Hepatocyte (in vitro differentiated cells): ENCODE results near the gene TCP11. TPM values are rescaled to one million over a fixed set of nuclear protein-coding genes. Genes with fewer than 3 reads are reported as not detected.

Experiments used
- DNase-seq: peaks from one replicate; pipeline ENCODE4 v3.0.0-alpha.2; 2016; ENCODE audit warnings: low spot score
- H2AFZ ChIP-seq: fragments of 200-600 bp; sonication (generic); 2 replicates; pipeline ENCODE4 v1.6.0; 2016; ENCODE audit warnings: antibody characterized with exemption, mild to moderate bottlenecking
- H3K27ac ChIP-seq: fragments of 200-600 bp; sonication (generic); 2 replicates; pipeline ENCODE4 v1.5.1; 2016; ENCODE audit warnings: mild to moderate bottlenecking
- H3K27me3 ChIP-seq: fragments of 200-600 bp; sonication (generic); 2 replicates; pipeline ENCODE4 v1.6.1; 2016
- H3K36me3 ChIP-seq: fragments of 200-600 bp; sonication (generic); replicated peaks from 2 replicates; pipeline ENCODE4 v1.5.1; 2016; ENCODE audit warnings: low read depth; ENCODE audit not compliant: insufficient read depth
- H3K4me1 ChIP-seq: fragments of 200-600 bp; sonication (generic); 2 replicates; pipeline ENCODE4 v1.5.1; 2016; ENCODE audit warnings: mild to moderate bottlenecking, moderate library complexity; ENCODE audit not compliant: insufficient read depth
- H3K4me2 ChIP-seq: fragments of 200-600 bp; sonication (generic); 2 replicates; pipeline ENCODE4 v1.6.0; 2016
- H3K4me3 ChIP-seq: fragments of 200-600 bp; sonication (generic); 2 replicates; pipeline ENCODE4 v1.5.1; 2016; ENCODE audit warnings: mild to moderate bottlenecking
- H3K79me2 ChIP-seq: fragments of 200-600 bp; sonication (generic); 2 replicates; pipeline ENCODE4 v1.6.0; 2017; ENCODE audit warnings: mild to moderate bottlenecking
- H3K9me2 ChIP-seq: fragments of 200-600 bp; sonication (generic); replicated peaks from 2 replicates; pipeline ENCODE4 v1.6.0; 2017; ENCODE audit warnings: mild to moderate bottlenecking; ENCODE audit not compliant: insufficient read depth
- H3K9me3 ChIP-seq: fragments of 200-600 bp; sonication (generic); 2 replicates; pipeline ENCODE4 v1.5.1; 2016; ENCODE audit warnings: low read depth, mild to moderate bottlenecking
- H4K20me1 ChIP-seq: fragments of 200-600 bp; sonication (generic); 2 replicates; pipeline ENCODE4 v1.6.0; 2016; ENCODE audit warnings: mild to moderate bottlenecking; ENCODE audit not compliant: insufficient read depth, poor library complexity, severe bottlenecking
- CTCF ChIP-seq: fragments of 200-600 bp; sonication (generic); IDR thresholded peaks from 2 replicates; pipeline ENCODE4 v1.5.1; 2016; ENCODE audit warnings: antibody characterized with exemption, mild to moderate bottlenecking; ENCODE audit not compliant: poor library complexity
- EZH2 ChIP-seq: fragments of 200-600 bp; sonication (generic); IDR thresholded peaks from 2 replicates; pipeline ENCODE4 v1.6.1; 2016; ENCODE audit warnings: antibody characterized with exemption, mild to moderate bottlenecking, borderline replicate concordance
- EZH2phosphoT487 ChIP-seq: fragments of 200-600 bp; sonication (generic); IDR thresholded peaks from one replicate; pipeline ENCODE4 v1.6.1; 2018; ENCODE audit warnings: antibody characterized with exemption, mild to moderate bottlenecking, low read depth, moderate library complexity; ENCODE audit not compliant: unreplicated experiment, severe bottlenecking
- WGBS: methylation state at CpG from one replicate; pipeline ENCODE4 v1.1.6; 2016; ENCODE audit warnings: low lambda C conversion rate; ENCODE audit errors: missing lambda C conversion rate; 5-methylcytosine and 5-hydroxymethylcytosine counted together
- polyA plus RNA-seq: library from polyadenylated mRNA; unstranded; fragments of >200 nt; fragmentation: Nextera tagmentation; extraction: Ambion mirVana; gene quantifications from 2 replicates; pipeline ENCODE4 v1.2.1, GENCODE V29; 2016
- small RNA-seq: library from RNA; depleted of rRNA; stranded (forward); fragments of <200 nt; gene quantifications from one replicate; pipeline ENCODE3, GENCODE V24; 2014
- total RNA-seq: library from RNA; depleted of rRNA; stranded (reverse); fragments of >200 nt; gene quantifications from 2 replicates; pipeline ENCODE4 v1.2.3, GENCODE V29; 2014

Gene TCP11
- total and polyA plus RNA-seq, 2 experiments from 2014 or later = not detected

GRCh38 chr6:35069262-35069661, 71.9 kb downstream of the TCP11 start:
- Histone ChIP-seq H3K36me3 (no peaks in the 10 kb centered on the region), H4K20me1 (no peaks in the 10 kb centered on the region), H3K4me3 (no peak overlapping the region), H3K9me2 (no peaks in the 10 kb centered on the region), H3K27ac (no peak overlapping the region), H3K27me3 (no peaks in the 10 kb centered on the region), H2AFZ (no peak overlapping the region), H3K9me3 (no peaks in the 10 kb centered on the region), H3K4me2 (no peak overlapping the region), H3K4me1 (no peaks in the 10 kb centered on the region), H3K79me2 (no peaks in the 10 kb centered on the region)
- DNase-seq = no peak
- TF ChIP-seq EZH2phosphoT487 = no peak
- TF ChIP-seq EZH2 = no peak
- TF ChIP-seq CTCF = no peak
- 88% methylated on average over 2 of the region's 2 CpGs for WGBS

GRCh38 chr6:35068644-35069043, 72.5 kb downstream of the TCP11 start:
- Histone ChIP-seq H3K36me3 (no peaks in the 10 kb centered on the region), H4K20me1 (no peaks in the 10 kb centered on the region), H3K4me3 (no peak overlapping the region), H3K27me3 (no peaks in the 10 kb centered on the region), H3K4me1 (no peaks in the 10 kb centered on the region), H3K9me3 (no peaks in the 10 kb centered on the region), H3K4me2 (no peak overlapping the region), H3K9me2 (no peaks in the 10 kb centered on the region), H3K79me2 (no peaks in the 10 kb centered on the region), H2AFZ (no peak overlapping the region), H3K27ac (no peak overlapping the region)
- 78% methylated on average over 7 of the region's 7 CpGs for WGBS
- DNase-seq = no peak
- TF ChIP-seq EZH2 (no peak), EZH2phosphoT487 (no peak), CTCF (no peak)

GRCh38 chr6:35068206-35068605, 72.9 kb downstream of the TCP11 start:
- Histone ChIP-seq H3K27me3 (no peaks in the 10 kb centered on the region), H2AFZ (no peak overlapping the region), H3K4me1 (no peaks in the 10 kb centered on the region), H3K9me2 (no peaks in the 10 kb centered on the region), H3K27ac (no peak overlapping the region), H3K9me3 (no peaks in the 10 kb centered on the region), H3K4me2 (no peak overlapping the region), H4K20me1 (no peaks in the 10 kb centered on the region), H3K36me3 (no peaks in the 10 kb centered on the region), H3K79me2 (no peaks in the 10 kb centered on the region), H3K4me3 (no peak overlapping the region)
- no peak for DNase-seq
- 82% methylated on average over 9 of the region's 9 CpGs for WGBS
- TF ChIP-seq EZH2phosphoT487 = no peak
- no peak for TF ChIP-seq EZH2
- TF ChIP-seq CTCF = no peak

Small RNA genes within 50 kb of the gene (small RNA-seq; reads per million reads assigned to genes)
- not detected for gene AL138721.1

Other genes starting within 250 kb of the TCP11 start
- gene SCUBE3, start 72.6 kb upstream of the TCP11 start, total RNA-seq = 6.1 and 8.7 TPM in 2 replicates
- gene SCUBE3, start 72.6 kb upstream of the TCP11 start, polyA plus RNA-seq = 10.2 and 19.6 TPM in 2 replicates
- gene ZNF76, start 118.4 kb upstream of the TCP11 start, total RNA-seq = 11.4 and 17.0 TPM in 2 replicates
- gene ZNF76, start 118.4 kb upstream of the TCP11 start, polyA plus RNA-seq = 28.0 and 43.7 TPM in 2 replicates
- 2.2 and 3.7 TPM in 2 replicates for gene DEF6, start 156.5 kb upstream of the TCP11 start, total RNA-seq
- 3.7 and 3.8 TPM in 2 replicates for gene DEF6, start 156.5 kb upstream of the TCP11 start, polyA plus RNA-seq
- 7.6 and 9.1 TPM in 2 replicates for gene PPARD, start 201.2 kb upstream of the TCP11 start, total RNA-seq
- gene PPARD, start 201.2 kb upstream of the TCP11 start, polyA plus RNA-seq = 17.4 and 20.4 TPM in 2 replicates